GM18868 (cell line): ENCODE results near the gene HOXC9.

Source experiments
- ATAC-seq: cut with Tn5 transposase; IDR thresholded peaks from one replicate; pipeline ENCODE4 v1.9.1; 2021; ENCODE audit warnings: mild to moderate bottlenecking, moderate library complexity; ENCODE audit not compliant: unreplicated experiment

The HOXC9 gene

DNA sequence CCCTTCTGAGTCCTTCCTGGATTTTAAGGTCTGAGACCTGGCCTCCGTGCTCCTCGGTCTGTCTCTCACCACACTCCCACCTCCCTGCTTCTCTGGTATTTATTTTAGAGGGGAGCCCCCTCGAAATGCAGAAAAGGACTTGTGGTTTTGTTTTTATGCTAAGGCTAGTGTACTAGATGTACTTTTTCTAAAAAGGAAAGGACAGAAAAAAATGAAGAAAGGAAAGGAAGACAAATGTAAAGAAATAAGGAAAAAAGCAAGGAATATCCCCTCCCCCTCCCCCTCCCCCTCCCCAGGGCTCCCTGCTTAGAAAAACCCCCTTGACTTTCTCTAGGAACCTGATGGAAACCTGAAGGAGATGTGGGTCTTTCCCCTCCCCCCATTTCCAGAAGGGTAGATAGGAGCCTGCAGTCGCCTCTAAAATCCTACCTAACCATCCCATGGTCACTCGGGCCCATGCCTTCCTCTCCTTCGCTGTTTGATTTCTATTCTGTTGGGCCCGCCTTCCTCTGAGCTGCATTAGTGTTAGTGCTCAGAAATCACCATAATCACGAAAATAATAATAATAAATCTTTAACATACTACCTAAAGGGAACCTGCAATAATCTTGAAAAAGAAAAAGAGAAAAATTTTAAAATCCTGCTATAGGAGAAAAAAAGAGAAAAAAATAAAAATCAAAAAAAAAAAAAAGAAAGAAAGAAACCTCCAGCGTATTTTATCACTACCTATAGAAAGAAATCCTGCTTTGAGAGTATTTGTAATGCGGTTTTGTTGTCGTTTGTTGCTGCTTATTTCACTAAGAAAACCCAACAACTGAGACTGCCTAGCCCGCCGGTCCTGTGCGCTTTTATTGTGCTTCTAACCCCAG lies 11.9 kb downstream of the HOXC9 start:
- no peak for ATAC-seq

DNA sequence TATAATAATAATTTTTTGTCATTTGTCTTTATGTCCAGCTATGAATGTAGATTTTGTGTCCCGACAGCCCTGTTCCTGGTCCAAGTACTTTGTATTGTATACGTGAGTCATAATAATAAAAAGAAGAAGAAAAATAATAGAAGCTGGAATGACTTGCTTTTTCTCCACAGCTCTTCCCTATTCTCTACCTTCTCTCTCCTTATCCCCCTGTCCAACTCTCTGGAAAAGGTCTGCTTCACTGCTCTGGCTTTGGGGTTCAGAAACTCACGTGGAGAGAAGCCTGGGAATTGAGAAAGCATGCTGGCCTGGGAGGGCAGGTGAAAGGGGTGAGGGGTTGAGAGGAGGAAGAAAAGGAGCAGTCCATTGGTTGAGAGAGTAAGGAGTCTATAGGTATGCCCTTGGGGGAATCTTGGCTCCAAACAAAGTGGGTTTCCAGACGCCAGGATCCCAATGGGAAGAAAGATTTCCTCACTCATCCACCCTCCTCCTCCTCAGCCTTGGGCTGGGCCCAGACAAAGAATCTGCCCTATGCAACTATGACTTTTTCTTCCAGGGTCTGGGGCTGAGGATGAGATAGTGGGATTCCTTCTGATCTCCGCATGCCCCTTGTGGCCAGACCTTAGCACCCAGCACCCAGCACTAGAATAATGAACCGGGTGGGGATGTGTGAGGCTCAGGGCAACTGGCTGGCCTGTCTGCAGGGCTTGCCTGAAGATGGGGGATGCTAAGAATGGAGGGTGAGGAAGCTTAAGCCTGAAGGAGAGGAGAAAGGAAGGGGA lies 12.9 kb downstream of the HOXC9 start:
- ATAC-seq = no peak

DNA sequence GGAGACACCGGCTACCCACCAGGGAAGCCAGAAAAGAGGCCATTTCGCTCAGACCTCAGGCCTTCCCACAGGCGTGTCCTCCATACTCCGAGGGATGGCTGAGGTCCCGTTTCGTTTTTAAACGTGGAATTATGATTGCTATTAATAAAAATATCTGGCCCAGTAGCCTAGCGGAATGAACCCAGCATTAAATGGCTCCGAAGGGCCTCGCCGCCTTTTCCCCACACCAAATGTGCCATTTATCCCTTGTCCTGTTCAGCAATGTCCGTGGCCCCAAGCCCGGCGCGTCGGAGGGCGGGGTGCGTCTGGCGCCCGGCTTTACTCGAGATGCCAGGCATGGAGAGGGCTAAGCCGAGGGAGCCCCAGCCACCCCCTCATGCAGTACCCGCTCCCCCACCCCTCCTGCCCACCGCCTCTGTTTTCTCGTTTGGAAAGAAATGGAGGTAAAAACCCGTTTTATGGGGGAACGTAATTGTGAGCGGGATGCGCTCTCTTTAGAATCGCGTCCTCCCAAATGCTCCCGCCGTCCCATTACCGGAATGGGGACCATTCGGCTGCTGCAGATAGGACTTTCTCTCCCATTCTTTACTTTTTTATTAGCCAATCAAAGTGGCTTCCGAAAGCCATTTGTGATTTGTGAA lies 14.5 kb downstream of the HOXC9 start:
- no peak for ATAC-seq

DNA sequence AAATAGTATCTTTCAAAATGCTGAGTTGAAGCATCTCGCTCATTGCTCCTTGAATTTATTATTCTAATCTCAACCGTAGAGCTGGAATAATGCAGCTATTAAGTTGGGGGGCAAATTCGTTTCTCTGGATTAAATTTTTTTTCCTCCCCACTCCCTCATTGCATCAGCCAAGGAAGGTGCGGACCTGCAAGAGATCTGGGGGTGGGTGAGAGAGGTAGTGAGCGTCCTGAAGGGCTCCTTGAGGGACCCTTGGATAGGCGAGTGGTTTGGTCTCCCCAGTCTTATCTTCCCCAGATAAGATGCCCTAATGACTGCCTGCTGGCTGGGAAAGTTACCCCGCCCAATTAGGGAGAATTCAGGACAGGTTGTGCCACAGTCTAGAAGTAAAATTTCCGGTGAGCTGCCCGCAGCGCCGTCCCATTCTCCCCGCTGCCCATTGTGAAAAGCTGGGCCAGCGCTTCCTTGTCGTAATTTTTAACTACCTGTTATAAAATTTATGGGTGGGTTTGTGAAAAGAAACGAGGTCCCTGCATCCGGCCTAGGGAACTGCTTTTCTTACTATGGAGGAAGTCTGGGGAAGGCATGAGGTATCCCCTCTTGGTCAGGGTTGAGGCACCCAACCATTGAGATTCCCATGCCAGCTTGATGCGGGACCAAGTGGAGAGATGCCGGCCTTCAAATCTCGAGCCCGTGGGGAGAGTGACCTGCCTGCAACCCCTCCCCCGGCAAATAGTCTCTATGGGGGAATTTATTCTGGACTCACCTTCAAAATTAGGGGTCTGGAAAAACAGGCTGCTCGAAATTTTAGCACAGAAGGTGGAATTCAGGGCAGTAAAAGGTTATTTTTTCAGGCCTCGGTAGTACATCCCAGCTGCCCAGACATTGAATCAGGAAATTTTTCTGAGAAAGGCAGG lies 15.3 kb downstream of the HOXC9 start:
- ATAC-seq = no peak

DNA sequence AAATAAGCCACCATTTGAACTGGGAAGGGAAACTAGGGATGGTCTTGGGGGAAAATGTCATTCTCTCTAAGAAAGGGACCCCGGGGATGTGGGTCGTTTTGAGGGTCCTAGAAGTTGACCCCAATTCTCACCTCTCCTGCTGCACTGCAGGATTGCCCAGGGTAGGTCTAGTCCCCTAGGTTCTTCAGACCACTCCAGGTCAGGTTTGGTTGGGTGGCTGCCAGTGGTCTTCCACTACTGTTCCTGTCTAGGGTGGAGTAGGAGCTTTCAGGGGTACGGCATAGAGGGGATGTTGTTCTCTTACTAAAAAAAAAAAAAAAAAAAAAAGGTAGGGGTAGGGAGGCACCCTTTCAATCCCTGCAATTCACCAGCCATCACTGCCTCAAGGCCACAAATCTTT lies 16.1 kb downstream of the HOXC9 start:
- ATAC-seq = no peak

DNA sequence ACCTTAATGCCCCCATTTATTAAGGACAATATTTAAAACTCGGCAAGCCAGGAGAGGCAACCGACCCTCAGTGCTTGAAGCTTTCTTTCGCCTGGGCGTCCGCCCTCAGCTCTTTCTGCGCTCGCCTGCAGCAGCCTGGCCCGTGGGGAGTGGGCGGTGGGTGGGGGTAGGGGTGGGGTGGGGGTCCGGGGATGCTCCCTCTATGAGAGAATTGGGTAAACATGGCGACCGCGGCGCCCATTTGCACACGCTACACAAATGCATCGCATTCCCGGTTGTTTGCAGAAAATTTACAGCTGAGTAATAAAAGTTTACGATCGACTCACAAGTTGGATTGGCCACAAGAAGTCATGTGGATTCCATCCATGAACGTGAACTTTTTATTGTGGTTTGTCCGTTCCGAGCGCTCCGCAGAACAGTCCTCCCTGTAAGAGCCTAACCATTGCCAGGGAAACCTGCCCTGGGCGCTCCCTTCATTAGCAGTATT lies 16.6 kb downstream of the HOXC9 start:
- no peak for ATAC-seq

DNA sequence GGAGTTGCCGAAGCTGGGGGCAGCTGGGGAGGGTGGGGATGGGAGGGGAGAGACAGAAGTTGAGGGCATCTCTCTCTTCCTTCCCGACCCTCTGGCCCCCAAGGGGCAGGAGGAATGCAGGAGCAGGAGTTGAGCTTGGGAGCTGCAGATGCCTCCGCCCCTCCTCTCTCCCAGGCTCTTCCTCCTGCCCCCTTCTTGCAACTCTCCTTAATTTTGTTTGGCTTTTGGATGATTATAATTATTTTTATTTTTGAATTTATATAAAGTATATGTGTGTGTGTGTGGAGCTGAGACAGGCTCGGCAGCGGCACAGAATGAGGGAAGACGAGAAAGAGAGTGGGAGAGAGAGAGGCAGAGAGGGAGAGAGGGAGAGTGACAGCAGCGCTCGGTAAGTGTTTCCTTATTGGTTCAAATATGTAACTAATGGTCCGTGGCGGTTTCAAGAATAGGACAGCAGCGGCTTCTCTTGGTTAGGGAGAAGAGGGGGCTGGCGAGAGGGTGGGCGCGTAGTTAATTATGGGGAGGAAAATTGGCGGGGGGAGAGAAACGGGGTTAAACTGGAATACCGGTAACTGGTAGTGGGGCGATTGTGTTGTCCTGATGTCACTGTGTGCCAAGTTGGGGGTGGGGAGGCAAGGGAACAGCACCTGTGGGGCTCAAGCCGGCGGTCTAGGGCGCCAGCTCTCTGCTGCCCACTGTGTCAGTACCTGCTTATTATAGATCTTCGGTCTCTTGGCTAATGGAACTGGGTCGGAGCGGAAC lies 17.2 kb downstream of the HOXC9 start:
- peak; percentile 26 for ATAC-seq

DNA sequence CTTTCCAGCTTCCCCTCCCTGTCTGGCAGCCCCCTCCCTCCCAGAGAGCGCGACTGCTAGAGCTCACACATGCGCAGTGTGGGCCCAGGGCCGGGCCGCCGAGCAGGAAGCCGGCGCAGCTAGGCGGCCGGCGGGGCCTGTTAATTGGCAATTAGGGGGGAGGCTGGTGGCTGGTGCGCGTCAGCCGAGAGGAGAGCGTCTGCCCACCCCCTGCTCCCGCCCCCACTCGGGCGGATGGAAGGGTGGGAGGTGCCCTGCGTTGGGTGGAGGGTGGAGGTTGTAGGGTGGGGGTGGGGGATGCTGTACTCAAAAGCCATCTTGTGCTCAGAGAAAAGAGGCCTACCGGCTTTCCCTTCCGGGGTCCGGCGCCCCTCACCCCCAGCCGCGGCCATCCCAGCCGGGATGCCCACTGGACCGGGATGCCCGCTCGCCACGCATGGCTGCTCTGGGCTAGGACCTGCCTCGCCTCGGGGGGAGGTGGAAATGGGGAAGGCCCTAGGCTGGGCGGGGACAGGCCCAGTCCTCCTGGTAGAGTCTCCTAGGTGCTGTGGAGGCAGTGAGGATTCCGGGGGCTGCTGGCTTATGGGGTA lies 18.0 kb downstream of the HOXC9 start:
- ATAC-seq = peak; percentile 79

DNA sequence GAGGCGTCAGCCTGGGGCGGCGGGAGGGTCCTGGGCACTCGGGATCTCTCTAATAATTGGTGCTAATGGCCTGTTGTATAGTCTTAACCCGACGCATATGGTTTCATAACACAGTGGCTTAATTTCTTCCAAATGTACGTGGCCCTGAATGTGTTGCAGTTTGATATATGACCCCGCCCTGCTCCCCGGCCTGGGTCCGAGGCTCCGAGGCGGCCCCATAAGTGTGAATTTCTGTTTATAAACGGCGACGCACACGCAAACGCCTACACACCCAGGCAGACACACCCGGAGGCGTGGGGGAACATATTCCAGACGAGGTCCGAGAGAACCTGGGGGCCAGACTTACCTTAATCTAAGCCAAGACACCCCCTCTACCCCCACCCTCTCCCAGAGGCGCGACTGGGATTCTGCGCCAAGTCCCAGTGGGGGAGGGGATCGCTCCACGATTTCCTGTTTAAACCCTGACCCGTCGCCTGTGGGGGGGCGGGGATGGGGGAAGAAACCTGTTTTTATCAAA lies 18.6 kb downstream of the HOXC9 start:
- no peak for ATAC-seq

DNA sequence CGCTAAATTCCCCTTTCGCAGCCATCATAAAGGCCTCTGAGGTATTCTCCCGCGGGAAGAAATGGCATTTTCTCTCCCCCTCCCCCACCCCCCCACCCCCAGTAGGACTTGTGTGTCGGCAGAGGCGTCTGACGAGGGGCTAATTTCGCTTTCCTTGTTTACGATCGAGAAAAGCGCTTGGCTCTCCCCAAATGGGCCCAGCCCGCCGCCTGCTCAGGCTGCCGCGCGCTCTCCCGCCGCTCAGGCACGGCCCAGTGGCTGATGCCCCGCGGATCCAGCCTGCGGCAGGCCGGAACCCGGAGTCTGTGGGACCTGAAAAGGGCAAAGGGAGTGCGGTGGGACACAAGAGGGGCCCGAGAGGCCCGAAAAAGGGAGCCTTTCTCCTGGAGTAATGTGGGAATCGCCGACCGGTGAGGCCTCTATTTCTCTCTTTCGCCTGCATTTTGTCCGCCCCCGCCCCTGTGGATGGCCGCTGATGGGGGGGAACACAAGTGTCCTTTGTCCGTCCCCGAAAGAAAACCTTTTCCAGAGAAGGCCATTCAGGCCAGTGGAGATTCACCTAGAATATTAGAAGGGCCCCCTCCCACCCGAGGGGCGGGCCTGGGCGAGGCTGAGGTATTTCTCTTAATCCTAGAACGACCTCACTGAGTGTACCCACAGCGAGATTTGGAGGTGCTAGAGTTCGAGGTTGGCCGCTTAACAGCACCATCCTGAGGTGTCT lies 19.3 kb downstream of the HOXC9 start:
- no peak for ATAC-seq

DNA sequence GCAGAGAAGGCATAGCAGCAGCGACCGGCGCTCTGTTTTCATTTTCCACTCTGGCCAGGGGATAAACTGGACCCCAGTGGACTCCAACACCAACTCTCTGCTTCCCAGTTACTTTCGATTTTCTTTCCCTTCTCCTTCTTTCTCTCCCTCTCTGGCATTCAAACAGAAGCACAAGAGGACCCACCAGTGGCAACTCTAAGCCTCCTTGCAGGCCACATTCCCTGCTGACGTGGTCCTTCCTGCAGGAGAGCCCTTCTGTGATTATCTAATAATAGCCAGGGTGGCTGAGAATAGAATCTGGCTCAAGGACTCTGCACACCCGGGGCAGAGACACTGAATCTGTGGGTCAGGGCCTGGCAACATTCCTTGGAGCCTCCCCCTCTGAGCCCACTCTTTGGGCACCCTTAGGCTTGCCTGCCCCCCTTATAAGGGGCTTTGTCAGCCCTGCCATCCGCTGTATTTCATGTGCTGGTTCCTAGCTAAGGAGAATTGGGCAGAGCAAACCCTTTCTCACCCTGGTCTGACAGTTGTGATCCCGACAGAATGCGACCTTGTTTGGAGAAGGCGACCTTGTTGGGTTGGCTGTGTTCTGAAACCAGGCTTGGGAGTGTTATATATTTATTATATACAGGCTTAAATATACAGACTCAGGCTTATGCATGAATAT lies 20.1 kb downstream of the HOXC9 start:
- no peak for ATAC-seq

DNA sequence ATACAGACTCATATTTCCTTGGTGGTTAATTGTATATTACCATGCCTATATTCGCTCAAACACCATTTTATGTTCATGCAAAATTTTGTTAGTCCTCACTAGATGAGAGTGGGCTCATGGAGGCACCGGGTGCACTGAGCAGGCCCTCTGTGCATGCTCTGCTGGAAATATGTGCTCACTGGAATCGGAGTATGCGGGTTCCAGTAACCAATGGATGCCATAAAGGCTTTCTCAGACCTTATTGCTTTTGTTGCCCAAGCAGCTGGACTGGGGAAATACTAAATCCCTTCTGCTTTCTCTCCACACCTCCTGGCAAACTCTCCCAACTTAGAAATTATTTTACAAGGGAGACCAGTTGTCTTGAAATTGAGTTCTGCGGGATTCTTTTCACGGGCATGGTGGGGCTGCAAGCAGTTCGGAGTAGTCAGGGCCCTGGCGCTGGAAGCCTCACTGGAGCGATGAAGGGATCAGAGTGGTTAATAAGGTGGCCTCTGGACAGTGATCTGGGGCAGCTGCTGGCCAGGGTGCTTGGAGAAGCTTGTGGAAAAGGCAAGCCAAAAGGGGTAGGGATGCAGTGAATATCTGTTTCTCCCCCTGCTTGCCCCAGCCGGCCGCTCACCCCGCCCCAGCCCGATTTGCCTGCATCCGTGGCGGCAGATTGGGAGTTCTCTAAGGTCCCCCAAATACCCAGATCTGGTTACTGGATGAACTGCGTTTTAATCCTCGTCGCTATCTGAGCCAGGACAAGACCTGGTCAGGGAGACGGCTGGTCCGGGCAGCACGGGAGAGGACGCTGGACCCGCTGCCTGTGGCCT lies 20.8 kb downstream of the HOXC9 start:
- no peak for ATAC-seq

DNA sequence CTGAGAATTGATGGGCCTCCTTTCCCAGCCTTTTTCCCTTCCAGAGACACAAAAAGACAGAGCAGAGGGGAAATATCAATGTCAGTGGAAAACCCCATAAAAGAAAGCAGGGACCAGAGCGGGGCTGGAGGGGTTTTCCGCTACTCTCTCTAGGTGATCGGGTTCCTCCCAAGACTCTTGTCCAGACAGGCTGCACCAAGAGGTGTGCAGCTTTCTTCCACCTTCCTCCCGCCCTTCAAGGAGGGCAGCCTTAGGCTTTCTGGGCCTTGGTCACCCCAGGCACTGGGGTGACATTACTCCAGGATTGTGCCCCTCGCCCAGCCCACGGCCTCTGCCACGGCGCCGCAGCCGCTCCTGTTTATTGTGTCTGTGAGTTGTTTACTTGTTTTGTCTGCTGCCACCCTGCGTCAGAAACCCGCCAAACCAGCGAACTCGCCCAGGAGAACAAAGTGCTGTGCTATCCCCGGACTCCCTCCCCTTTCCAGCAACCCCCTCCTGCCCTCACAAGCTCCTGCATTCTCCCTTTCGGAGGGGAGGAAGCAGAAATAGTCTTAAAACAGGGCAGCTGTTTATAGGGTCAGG lies 21.6 kb downstream of the HOXC9 start:
- ATAC-seq = peak; percentile 25

DNA sequence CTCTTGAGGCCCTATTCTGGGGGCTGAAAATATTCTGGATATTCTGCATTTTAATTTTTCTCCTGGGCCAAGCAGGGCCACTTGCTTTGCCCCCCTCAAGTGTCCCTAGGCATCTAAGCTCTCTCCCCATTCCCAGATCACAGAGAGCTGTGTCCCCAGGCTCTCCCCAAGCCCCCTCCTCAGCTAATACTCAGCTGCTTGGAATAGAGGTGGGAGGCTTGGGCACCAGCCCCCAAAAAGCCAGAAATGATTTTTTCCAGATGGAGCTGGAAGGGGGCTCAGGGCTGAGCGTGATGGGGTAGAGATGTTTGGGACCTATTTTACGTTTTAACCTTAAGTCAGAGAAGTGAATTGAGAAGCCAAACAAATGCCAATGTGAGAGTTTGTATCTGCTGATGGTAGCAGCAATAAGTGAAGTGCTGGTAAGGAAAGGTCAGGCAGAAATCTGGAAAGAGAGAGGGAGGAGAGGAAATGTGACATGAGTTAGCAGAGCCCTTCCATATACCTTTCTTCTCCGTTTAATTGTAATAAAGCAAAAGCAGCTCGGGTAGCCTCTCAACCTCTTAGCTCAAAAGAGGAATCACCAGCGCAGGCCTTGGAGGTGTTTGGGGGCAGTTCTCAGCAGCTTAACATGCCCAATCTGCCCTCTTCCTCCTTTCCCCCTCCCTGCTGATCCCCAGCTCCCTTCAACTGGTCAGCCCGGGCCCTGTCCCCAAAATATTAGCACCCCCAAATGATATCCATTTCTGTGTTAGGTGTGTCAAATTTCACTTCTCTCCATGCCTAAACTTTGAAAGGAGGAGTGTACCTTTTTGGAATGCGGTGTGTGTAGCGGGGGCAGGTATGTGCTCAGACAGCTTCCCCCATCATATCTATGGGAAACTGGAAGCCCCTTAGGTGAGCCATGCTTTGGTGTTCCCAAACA lies 23.3 kb downstream of the HOXC9 start:
- ATAC-seq = no peak

DNA sequence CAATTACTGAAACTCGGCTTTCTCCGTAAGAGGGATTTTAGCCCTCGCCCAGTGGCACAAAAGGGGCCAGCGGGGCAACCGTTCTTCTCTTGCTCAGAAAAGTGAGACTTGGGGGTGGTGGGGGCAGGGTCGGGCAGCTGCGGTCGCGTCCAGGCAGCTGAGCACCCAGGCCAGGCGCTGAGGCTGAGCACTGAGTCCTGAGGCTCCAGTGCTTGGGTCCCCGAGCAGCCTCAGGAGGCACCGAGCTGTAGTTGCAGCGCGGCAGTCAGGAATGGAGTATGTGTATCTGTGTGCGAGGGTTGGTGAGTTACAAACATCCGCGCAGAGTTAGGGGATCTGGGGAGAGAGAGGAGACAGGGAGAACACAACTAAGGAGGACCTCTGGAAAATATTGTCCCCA lies 24.2 kb downstream of the HOXC9 start:
- ATAC-seq = no peak
